ENCODE results near the gene REEP6.

REEP6 gene

DNA sequence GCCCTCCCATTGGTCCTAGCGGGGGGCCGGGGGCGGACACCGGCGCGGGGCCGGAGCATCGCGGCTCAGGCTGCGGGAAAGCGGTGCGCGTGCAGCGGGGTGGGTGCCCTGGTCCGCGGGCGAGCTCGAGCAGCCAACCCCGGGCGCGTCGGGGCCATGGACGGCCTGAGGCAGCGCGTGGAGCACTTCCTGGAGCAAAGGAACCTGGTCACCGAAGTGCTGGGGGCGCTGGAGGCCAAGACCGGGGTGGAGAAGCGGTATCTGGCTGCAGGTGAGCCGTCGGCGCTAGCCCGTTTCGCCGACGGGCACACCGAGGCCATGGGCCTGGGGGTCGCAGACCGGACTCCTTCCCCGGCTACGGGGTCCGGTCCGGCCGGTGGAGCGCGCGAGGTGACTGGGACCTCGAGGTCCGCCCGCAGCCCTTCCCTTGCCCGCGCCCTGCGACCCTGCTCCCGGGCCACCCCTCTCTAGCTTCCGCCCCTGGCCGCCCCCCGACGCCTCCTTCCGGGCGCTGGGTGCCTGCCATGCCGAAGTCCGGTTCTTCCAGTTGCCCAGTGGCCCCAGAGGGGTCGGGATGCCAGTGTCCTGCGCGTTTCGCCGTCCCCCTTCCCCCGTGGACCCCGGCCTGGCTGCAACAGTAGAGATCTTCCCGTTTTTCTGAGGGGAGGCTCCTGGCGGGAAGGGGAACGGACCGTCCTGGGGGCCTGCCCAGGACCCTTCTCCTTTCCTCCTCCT is at the start of gene REEP6:
Gene REEP6 (plus strand): TSS at position 68 of the 735 bp plus-strand sequence. CDS start 89 bp downstream, at position 157.
- no peak for DNase-seq (ENCODE audit: low spot score)

DNA sequence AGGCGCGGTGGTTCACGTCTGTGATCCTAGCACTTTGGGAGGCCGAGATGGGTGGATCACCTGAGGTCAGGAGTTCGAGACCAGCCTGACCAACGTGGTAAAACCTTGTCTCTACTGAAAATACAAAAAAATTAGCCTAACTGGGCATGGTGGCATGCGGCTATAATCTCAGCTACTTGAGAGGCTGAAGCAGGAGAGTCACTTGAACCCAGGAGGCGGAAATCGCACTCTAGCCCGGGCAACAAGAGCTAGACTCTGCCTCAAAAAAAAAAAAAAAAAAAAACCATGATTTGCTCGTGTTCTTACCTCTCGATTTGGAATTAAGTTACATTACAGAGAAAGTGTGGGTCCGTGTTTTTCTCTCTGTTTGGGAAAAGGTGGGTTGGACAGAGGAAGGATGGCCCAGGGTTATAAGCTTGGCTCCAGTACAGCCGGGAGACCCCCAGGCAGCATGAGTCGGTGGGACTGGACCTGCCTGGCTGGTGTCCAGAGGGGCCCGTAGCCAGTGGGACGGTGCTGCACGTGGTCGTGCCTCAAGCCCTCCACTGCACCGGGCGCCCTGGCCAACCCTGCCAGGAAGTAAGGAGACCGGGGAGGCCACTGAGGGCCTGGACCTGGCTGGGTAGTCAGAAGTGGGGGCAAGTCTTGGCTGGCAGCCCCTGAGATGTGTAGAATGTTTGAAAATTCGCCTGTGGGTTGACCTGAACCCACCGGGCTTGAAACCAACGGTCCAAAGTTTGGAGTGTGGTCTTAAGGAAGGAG is 49.1 kb upstream of the REEP6 start:
- DNase-seq (ENCODE audit: low spot score): no peak

DNA sequence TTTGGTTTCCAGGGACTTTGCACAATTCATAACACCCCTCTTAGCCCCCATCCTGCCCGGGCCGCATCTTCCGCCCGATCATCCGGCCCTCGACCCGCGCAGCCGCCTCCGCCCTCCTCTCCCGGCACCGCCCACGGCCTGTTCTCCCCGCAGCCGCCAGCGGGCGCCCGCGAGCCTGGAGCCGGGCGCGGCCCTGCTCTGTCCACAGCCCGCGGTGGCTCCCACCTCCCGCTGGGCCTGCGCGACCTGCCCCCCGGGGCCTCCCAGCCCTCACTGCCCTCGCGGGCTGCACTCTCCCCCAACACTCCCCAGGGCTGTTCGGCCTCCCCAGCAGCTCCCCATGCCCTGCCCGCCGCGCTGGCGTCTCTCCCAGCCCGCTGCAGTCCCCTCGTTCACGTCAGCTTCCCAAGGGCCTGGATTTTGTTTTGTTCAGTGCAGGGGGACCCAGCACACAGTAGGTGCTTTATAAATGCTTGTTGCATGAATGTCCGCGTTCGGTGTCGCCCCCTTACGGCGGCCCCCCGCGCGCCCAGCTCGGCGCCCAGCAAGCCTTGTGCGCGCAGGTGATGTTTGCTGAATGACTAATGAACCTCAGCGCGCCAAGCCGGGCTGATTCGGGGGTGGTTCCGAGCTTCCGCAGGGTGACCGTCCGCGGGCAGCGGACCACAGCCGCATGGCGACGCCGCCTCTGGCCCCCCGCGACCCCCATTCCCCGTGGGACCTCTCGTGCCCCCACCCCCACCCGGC is 45.6 kb upstream of the REEP6 start:
- peak; percentile 74 for DNase-seq (ENCODE audit: low spot score)

DNA sequence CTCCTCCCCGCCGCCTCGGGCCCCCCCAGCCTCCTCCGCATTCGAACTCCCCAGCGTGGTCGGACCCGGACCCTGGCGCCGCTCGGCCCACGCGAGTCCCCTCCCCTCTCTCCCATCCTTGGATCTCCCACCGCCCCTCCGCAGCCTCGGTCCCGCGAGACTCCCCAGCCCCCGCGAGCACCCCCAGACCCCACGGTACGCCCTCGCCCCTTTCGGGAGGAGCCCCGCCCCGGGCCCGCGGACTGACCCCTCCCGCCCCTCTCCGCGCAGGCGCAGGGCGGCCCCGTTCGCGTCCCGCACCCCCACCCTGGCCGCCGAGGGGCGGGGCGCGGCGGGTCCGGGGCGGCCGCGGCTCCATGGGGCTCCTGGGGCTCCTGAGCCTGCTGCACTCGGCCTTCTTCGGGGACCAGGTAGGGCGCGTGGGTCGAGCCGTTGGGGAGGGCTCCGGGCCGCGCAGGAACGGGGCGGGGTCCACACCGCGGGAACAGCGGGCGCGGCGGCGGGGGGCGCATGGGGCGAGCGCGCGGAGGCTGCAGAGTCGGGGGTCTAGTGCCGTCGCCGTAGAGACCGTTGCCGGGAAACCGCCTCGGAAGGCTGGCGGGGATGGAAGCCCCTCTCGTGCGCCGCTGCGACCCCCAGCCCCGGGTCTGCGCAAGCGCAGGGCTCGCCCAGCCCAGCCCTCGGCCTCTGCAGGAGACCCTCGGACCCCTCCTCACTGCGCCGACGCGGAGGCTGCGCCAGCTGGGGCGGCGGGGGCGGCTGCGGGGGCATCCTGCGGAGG is 44.9 kb upstream of the REEP6 start:
- no peak for DNase-seq (ENCODE audit: low spot score)

DNA sequence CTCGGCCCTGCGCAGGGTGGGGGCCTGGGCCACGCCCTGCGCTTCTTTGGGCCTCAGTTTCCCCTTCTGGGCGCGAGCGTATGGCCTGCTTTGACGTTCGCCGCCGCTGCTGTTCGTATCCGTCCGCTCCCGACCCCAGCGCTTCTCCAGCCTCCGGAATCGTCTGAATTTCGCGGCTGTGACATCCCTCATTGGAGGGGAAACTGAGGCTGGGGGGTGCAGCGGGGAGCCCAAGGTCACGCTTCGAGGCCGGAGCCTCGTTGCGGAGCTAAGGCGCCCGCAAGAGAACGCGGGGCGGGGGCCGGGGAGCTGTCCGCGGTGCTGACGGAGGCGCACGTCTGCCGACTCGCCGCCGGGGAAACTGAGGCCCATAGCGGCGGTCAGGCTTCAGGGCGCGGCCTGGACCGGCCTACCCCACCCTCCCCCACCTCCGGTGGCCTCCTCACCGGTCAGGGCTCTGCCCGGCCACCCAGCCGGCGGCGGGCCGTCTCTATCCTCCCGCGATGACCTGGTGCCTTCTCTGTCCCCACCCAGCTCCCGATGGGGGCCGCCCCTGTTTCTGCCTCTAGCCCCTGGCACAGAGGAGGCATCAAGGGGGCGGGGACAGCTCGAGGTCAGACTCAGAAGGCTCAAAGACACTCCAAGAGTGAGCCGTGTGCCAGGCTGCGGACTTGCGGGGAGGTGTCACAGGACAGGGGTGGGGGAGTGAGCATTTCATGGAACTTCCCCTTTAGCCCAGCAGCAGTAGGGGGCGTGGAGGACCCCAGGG is 44.1 kb upstream of the REEP6 start:
- DNase-seq (ENCODE audit: low spot score): no peak

DNA sequence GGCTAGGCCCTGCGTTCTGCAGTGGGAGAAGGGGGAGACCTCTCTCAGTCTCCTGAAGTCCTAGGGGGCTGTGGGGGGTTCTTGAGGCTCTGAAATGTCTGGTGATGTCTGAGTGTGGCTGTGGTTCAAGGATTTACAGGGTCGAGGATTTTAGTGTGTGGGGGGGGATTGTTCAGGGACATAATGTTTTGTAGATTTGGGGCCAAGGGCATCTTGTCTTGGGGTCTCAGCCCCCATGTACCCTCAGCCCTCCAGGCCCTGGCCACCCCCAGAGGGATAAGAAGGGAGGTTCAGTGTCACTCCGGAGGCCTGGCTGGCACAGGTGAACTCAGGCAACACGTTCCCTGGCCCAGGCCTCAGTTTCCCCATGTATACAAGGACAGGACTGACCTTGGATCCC is 43.5 kb upstream of the REEP6 start:
- no peak for DNase-seq (ENCODE audit: low spot score)

DNA sequence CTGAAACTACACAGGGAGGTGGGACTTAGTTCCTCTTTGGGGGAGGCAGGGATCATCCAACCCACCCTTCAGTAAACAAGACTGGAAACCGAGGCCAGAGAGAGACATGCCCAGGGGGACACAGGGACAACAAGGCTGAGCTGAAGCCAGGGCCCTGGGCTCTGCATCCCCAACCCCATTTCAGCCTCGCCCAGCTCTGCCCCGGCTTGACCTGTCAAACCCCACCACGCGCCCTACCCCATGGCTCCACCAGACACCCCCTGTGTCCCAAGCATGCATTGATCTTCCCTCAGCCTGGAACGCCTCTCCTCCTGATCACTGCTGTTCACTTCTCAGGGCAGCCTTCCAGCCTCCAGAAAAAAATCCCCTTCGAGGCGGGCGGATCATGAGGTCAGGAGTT is 43.0 kb upstream of the REEP6 start:
- DNase-seq (ENCODE audit: low spot score): no peak

DNA sequence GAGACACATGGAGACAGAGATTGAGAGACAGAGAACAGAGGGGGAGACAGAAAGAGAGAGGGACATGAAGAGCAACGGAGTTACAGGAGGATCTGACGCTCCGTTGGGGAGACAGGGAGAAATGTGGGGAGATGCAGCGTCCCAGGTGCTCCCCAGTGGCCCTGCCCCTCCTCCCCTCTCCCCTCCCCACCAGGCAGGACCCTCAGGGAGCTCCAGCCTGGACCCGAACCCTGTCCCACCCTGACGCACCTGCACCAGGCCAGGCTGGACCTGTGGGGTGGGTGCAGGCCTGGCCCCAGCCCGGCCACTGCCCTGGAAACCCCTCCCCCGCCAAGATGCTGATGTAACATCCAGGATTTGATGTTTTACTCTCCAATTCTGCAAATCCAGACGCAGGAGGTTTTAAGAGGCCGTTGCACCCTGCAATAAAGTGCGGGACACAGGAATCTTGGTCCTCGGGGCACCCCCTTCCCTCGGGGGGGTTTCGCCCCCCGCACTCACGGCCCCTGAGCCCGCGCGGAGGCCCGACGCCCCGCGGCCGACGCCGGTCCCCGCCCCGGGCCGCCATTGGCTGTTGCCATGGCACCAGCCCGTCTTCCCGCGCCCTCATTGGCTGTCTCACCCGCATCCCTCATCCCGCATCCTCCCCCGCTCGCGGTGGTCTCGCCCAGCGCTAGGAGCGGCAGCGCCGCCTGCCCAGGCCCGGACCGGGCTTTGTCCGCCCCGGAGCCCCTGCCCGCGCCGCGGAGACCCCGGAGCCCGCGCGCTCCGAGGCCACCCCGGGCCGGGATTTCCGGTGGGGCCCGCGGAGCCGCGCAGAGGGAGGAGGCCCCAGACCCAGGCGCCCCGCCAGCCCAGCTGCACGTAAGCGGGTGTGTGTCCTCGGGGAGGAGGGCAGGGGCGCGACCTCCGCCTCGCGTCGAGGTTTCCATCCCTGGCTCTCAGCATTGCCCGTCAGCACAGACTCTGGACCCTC is 41.2 kb upstream of the REEP6 start, which contains the start of gene APC2:
Gene APC2 (plus strand): TSS at position 655 of the 976 bp plus-strand sequence. CDS start 2,881 bp downstream, outside the sequence.
- DNase-seq (ENCODE audit: low spot score): no peak

DNA sequence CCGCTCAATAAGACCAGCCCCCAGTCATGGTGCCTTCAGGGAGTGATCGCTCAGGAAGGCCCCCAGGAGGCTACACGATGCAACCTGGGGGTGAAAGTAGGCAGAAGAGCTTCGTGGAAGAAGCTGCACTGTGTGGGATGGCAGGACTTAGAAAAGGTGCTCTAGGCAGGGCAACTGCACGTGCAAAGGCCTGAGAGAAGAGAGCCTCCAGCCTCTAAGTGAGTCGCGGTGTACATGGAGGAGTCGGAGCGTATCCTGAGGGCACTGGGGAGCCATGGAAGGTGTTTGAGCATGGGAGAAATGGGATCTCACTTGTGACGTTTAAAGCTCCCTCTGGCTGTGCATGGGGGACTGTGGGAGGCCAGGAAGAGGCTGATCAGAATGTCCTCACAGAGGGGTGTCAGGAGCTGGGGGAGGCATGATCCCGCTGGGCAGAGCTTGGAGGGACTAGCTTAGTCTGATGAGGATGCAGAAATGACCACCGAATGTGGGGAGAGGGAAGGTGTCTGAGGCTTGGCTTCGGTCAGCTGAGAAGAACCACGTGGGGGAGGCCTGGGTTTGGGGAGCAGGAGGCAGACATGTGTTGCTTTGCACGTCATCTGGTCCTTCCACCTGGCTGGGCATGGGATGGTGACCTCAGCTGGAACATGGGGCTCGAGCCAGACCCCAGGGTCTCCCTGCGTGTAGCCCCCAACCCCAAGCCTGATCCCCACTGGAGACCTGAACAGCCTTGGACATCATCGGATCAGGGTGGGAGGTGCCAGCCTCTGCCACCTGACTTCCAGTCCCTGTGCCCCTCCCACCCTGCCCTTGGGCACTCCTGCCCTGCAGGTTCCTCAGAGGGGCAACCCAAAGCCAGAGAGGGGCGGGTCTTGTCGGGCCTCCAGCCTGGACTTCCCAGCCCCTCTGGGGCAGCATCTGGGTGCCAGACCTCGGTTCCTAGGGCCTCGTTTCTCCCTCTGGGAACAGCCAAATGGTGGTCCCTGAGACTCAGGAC is 39.9 kb upstream of the REEP6 start:
- no peak for DNase-seq (ENCODE audit: low spot score)

DNA sequence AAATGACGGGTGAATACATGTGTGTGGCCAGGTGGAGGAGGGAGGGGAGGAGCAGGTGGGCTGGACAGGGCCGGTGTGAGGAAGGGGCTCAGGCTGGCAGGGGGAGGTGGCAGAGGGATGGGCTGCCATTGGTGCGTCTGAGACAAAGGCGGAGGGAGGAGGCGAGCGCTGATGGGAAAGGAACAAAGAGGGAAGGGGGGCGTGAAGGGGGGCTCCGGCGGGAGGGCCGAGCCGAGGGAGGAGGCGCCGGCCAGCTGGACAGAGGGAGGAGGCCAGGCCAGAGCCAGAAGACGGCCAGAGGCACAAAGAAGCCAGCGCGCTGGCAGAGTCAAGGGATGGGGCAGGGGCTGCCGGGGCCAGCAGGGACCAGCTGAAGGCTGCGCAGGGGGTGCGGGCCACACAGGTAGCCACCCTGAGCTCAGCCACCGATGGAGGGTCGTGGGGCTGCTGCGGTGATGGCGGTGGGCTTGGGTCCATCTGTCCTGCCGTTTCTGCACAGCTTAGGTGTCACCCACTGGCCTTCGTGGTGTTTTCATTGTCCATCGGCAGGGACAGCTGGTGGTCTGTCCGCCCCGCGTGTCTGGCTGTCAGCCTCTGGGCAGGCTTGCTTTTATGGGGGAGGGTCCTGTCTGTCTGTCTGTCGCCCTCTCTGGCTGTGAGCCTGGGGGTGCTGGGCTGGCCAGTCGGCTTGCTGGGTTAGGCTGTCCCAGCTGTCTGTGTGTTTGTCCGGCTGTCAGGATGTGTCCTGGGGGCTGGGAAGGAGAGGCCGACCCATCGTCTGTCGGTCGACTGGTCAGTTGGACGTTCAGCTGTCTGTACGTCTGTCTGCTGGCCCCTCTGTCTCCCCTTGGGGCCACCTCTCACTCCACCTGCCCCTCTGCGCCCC is 38.8 kb upstream of the REEP6 start:
- DNase-seq (ENCODE audit: low spot score): no peak

DNA sequence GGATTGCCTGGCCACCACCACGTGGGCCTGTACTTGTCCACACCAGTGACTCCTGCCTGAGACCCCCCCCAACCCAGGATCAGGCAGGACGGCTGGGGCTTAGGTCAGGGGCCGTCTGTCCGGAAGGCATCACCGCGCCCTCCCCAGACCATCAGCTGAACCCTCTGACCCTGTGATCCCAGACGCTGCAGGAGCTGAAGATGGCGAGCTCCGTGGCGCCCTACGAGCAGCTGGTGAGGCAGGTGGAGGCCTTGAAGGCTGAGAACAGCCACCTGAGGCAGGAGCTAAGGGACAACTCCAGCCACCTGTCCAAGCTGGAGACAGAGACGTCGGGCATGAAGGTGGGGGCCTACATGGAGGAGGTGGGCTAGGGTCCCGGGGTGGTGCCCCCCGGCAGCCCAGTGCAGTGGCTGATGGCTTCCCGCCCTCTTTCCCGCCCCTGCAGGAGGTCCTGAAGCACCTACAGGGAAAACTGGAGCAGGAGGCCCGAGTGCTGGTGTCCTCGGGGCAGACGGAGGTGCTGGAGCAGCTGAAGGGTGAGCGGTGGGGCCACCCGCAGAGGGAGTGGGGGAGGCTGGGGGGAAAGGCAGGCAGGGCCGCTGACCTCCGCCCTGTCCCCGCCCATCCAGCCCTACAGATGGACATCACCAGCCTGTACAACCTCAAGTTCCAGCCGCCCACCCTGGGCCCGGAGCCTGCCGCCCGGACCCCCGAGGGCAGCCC is 38.0 kb upstream of the REEP6 start:
- DNase-seq (ENCODE audit: low spot score): no peak

DNA sequence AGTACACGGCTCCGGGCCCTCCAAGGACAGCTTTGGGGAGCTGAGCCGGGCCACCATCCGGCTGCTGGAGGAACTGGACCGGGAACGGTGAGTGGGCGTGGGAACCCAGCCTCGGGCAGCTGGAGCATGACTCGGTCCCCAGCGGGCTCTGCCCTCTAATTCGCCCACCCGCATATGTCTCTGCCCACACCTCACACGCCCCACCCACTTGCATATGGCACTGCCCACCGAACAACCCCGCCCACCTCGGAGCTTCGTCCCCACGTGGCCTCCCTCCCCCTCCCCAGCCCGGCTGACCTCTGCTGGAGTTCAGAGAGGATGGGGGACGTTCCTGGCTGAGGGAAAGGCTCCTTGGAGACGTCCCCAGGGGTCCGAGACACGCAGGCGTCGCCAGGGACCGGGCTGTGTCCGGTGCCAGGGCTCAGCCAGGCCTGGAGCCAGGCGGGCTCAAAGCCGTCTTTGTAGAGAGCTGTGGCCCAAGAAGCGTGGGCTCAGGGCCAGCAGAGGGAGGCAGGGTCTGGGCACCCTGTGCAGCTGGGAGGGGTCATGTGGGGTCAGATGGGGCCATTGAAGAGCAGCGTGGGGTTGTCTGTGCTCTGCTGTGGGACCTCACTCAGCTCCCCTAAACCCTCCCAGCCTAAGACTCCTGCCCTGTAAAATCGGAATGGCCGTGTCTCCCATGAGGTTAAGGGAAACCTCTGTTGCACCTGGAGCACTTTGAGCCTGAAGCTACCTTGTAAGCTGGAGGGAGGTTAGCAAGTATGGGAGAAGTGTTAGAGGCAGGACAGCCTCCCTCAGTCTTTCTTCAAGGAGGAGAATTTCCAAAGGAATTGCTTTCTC is 37.2 kb upstream of the REEP6 start:
- DNase-seq (ENCODE audit: low spot score): no peak

DNA sequence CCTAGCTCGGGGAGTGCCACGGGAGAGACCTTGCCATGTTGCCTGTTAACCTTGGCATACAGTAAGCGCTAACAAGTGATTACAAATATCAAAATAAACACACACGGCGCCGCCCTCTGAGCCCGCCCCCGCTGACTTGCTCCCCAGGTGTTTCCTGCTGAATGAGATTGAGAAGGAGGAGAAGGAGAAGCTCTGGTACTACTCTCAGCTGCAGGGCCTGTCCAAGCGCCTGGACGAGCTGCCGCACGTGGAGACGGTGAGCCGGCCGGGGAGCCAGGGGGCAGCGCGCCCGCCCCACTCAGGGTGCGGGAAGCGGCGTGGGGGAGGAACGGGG is 36.0 kb upstream of the REEP6 start:
- DNase-seq (ENCODE audit: low spot score): peak; percentile 20

DNA sequence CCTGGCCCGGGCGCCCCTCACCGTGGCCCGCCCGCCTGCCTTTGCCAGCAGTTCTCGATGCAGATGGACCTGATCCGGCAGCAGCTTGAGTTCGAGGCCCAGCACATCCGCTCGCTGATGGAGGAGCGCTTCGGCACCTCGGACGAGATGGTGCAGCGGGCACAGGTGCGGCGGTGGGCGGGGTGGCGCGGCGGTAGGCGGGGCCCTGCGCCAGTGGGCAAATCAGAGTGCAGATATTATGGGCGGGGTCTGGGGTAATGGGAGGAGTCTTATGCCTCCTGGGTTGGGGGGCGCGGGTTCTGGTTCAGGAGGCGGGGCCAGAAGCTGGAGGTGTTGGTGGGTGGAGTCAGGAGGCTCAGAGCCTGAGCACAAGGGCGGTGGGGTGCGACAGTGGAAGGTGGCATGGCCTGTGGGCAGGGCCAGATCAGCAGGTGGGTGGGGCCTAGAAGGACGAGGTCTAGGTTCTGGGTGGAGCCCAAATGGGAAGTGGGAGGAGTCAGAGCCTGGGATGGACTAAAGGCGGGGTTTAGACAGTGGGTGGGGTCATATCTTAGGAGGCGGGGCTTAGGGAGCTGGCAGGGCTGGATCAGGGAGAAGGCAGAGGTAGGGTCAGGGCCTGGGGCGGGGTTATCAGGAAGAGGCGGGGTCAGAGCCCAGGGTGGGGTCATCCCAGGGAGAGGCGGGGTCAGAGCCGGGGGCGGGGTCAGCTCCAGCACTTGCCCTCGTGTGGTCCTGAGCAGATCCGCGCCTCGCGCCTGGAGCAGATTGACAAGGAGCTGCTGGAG is 35.5 kb upstream of the REEP6 start:
- DNase-seq (ENCODE audit: low spot score): peak; percentile 91

All from LoVo (cell line).